ENCODE results near the gene PIEZO1.
"Not testable (repeated sequence)": the region's sequence is repeated elsewhere in the genome, so short reads cannot be mapped to it uniquely, and the experiment has no call there.

PIEZO1 gene

GRCh38 chr16:88781140-88782077 is 3.6 kb downstream of the PIEZO1 start:
- peak in 2 of 4 experiments; percentile 28 to 47 for DNase-seq

GRCh38 chr16:88780142-88781062 is 4.6 kb downstream of the PIEZO1 start:
- no peak for DNase-seq

- no peak for DNase-seq
These were observed 5.4 kb downstream of the PIEZO1 start for GRCh38 chr16:88779406-88780141.

- DNase-seq = no peak
These were observed 6.4 kb downstream of the PIEZO1 start for GRCh38 chr16:88778541-88779065.

- no peak for DNase-seq
These were observed 6.8 kb downstream of the PIEZO1 start for GRCh38 chr16:88778271-88778525.

- DNase-seq = no peak
These were observed 7.3 kb downstream of the PIEZO1 start for GRCh38 chr16:88777471-88778270.

GRCh38 chr16:88775825-88776224 is 9.2 kb downstream of the PIEZO1 start:
- no peak for DNase-seq

GRCh38 chr16:88774544-88775393 is 10.3 kb downstream of the PIEZO1 start:
- no peak for DNase-seq

- no peak for DNase-seq
These were observed 11.2 kb downstream of the PIEZO1 start for GRCh38 chr16:88773812-88774291.

GRCh38 chr16:88772871-88773811 is 11.9 kb downstream of the PIEZO1 start:
- no peak for DNase-seq

GRCh38 chr16:88771781-88772180 is 13.2 kb downstream of the PIEZO1 start:
- not testable (repeated sequence) for DNase-seq

GRCh38 chr16:88771294-88771772 is 13.7 kb downstream of the PIEZO1 start:
- DNase-seq = no peak

- peak in 1 of 4 experiments; percentile 29 for DNase-seq
These were observed 14.3 kb downstream of the PIEZO1 start for GRCh38 chr16:88770461-88771293.

GRCh38 chr16:88769617-88770460 is 15.2 kb downstream of the PIEZO1 start:
- DNase-seq = peak in 1 of 4 experiments; percentile 15

- DNase-seq = no peak
These were observed 16.8 kb downstream of the PIEZO1 start for GRCh38 chr16:88768071-88768783.

GRCh38 chr16:88767546-88768070 is 17.4 kb downstream of the PIEZO1 start:
- no peak for DNase-seq

GRCh38 chr16:88766975-88767374 is 18.0 kb downstream of the PIEZO1 start:
- DNase-seq = no peak

All from activated naive CD4-positive, alpha-beta T cell (primary cell).